Spleen (tissue), 11 donors: ENCODE data around the gene IGSF21. TPM values are rescaled to one million over a fixed set of nuclear protein-coding genes. Genes with fewer than 3 reads are reported as not detected.

ENCODE experiments used
- DNase-seq: peaks from one replicate; pipeline ENCODE4 v3.0.0-alpha.2; 2020
- H3K27ac ChIP-seq, 8 donors: fragments of 200-600 bp; sonication (generic) in 7 of 8; 1 replicate in 4 of 8; 2 replicates in 4 of 8; pipeline versions ENCODE4 v1.5.0 to v1.8.0; 2016 to 2021; ENCODE audit warnings: inconsistent platforms in 4 of 8, mild to moderate bottlenecking in 4 of 8, moderate library complexity in 1 of 8
- H3K27me3 ChIP-seq, 7 donors: fragments of 200-600 bp; sonication (generic) in 6 of 7; replicated peaks in 1 of 7; 1 replicate in 4 of 7; 2 replicates in 3 of 7; pipeline versions ENCODE4 v1.5.0 to v1.8.0; 2016 to 2021; ENCODE audit warnings: inconsistent platforms in 3 of 7, mild to moderate bottlenecking in 1 of 7
- H3K36me3 ChIP-seq, 6 donors: fragments of 200-600 bp; sonication (generic) in 5 of 6; 1 replicate in 4 of 6; 2 replicates in 2 of 6; pipeline versions ENCODE4 v1.5.0 to v1.8.0; 2016 to 2021; ENCODE audit warnings: inconsistent platforms in 2 of 6
- H3K4me1 ChIP-seq, 6 donors: fragments of 200-600 bp; sonication (generic) in 5 of 6; 1 replicate in 3 of 6; 2 replicates in 3 of 6; pipeline versions ENCODE4 v1.5.0 to v1.8.0; 2016 to 2021; ENCODE audit warnings: inconsistent platforms in 3 of 6
- H3K4me3 ChIP-seq, 8 donors: fragments of 200-600 bp; sonication (generic) in 7 of 8; 1 replicate in 4 of 8; 2 replicates in 4 of 8; pipeline versions ENCODE4 v1.5.0 to v1.8.0; 2016 to 2021; ENCODE audit warnings: inconsistent platforms in 4 of 8, mild to moderate bottlenecking in 4 of 8, moderate library complexity in 2 of 8
- H3K9me3 ChIP-seq, 8 donors: fragments of 200-600 bp; sonication (generic) in 7 of 8; 1 replicate in 4 of 8; 2 replicates in 4 of 8; pipeline versions ENCODE4 v1.5.0 to v1.8.0; 2016 to 2021; ENCODE audit warnings: inconsistent platforms in 4 of 8
- CTCF ChIP-seq, 11 experiments: fragments of 200-600 bp in 7 of 11; fragments of 450-650 bp in 4 of 11; sonication (generic) in 4 of 11; IDR thresholded peaks in 8 of 11; conservative IDR thresholded peaks in 3 of 11; 1 replicate in 7 of 11; 2 replicates in 4 of 11; pipeline versions ENCODE4 v1.4.0 to v1.8.0; 2016 to 2021; ENCODE audit warnings: antibody characterized with exemption in 11 of 11, inconsistent platforms in 4 of 11, mild to moderate bottlenecking in 1 of 11
- POLR2A ChIP-seq, 3 donors: fragments of 450-650 bp; IDR thresholded peaks; one replicate each; pipeline ENCODE4 v1.5.1; 2017; ENCODE audit warnings: antibody characterized with exemption in 3 of 3, mild to moderate bottlenecking in 1 of 3
- POLR2AphosphoS5 ChIP-seq, 3 donors: sonication (generic); formaldehyde crosslinking; IDR thresholded peaks; one replicate each; pipeline ENCODE4 v1.5.1; 2017; ENCODE audit warnings: antibody characterized with exemption in 3 of 3
- WGBS, 5 donors: extraction: QIAGEN DNeasy Blood & Tissue Kit in 3 of 5; methylation state at CpG; one replicate each; pipeline versions ENCODE4 v1.1.5 to v1.1.7; 2013 to 2018; 5-methylcytosine and 5-hydroxymethylcytosine counted together
- intact Hi-C: fragments of 100-400 bp; cut with DNase I; formaldehyde crosslinking; loops from one replicate; pipeline ENCODE4 v1.15.0; 2023; ENCODE audit warnings: low total_unique reads
- polyA plus RNA-seq, 3 donors: library from polyadenylated mRNA; stranded (reverse); fragments of 200-250 nt; gene quantifications; one replicate each; pipeline ENCODE4 v1.2.1, GENCODE V29; 2013
- total RNA-seq, 7 donors: library from RNA; depleted of rRNA in 3 of 7; stranded (reverse); fragments of >200 nt in 3 of 7; fragmentation: NEBNext Ultra II Directional in 4 of 7; extraction: Animal tissue kit (Norgen Biotek cat#: 25700) in 4 of 7; gene quantifications; one replicate each; pipeline versions ENCODE4 v1.1.0 to v1.2.1, GENCODE V29; 2016 to 2021
- donor health status: healthy with polysubstance abuse.
- donor health status: DM: no; HTN: no; CAD: no; lungs with moderate emphysema.
- donor health status: DM: no; HTN: no; CAD: no.
- donor health status: Bipolar disorder and iron deficiency.
- donor health status: healthy.
- donor health status: DM: no; HTN: no; CAD: no.
- donor health status: DM: yes; HTN: yes; CAD: no.

Gene IGSF21
- total and polyA plus RNA-seq, 10 donors: 1.6 to 35.0 (median 20.6) TPM

GRCh38 chr1:18112611-18113010 lies 5.0 kb downstream of the IGSF21 start:
- TF ChIP-seq POLR2AphosphoS5 (IDR thresholded peaks at IDR 0.05) (no peak), POLR2A (IDR thresholded peaks at IDR 0.05) (no peak), CTCF (IDR thresholded peaks at IDR 0.05 in 8 of 11, conservative IDR thresholded peaks at IDR 0.05 in 3 of 11) (no peak)
- intact Hi-C loops: no loop called here
- Histone ChIP-seq H3K4me1 (peaks cover 5 to 26% (median 17%) of the 10 kb centered on the region in 6 donors), H3K36me3 (no peaks in the 10 kb centered on the region), H3K4me3 (no peak overlapping the region), H3K27ac (no peak overlapping the region), H3K9me3 (no peaks in the 10 kb centered on the region), H3K27me3 (peaks cover 8 to 99% (median 43%) of the 10 kb centered on the region in 7 donors)
- WGBS, 5 donors: 85 to 94% (median 90%) methylated on average over 3 of the region's 3 CpGs
- DNase-seq: no peak

GRCh38 chr1:18114726-18115410 lies 7.3 kb downstream of the IGSF21 start:
- no peaks in the 10 kb centered on the region for H3K36me3 ChIP-seq
- no peaks in the 10 kb centered on the region for H3K9me3 ChIP-seq
- peaks cover 8 to 91% (median 22%) of the 10 kb centered on the region in 7 donors for H3K27me3 ChIP-seq
- no peak overlapping the region for H3K4me3 ChIP-seq
- H3K4me1 ChIP-seq: peaks cover 5 to 20% (median 14%) of the 10 kb centered on the region in 6 donors
- no peak for DNase-seq
- no peak overlapping the region for H3K27ac ChIP-seq
- TF ChIP-seq POLR2AphosphoS5 (IDR thresholded peaks at IDR 0.05) (no peak), POLR2A (IDR thresholded peaks at IDR 0.05) (no peak), CTCF (IDR thresholded peaks at IDR 0.05 in 8 of 11, conservative IDR thresholded peaks at IDR 0.05 in 3 of 11) (no peak)
- 67 to 90% (median 74%) methylated on average over 3 of the region's 3 CpGs for WGBS, 5 donors
- intact Hi-C loops: no loop called here

- H3K27ac ChIP-seq: no peak overlapping the region
- no peak for TF ChIP-seq CTCF (IDR thresholded peaks at IDR 0.05 in 8 of 11, conservative IDR thresholded peaks at IDR 0.05 in 3 of 11)
- DNase-seq: no peak
- peaks cover 0 to 2% (median 0%) of the 10 kb centered on the region in 6 donors for H3K4me1 ChIP-seq
- H3K27me3 ChIP-seq: peaks cover 0 to 91% (median 11%) of the 10 kb centered on the region in 7 donors
- H3K9me3 ChIP-seq: no peaks in the 10 kb centered on the region
- no peak overlapping the region for H3K4me3 ChIP-seq
- WGBS, 5 donors: 81 to 96% (median 90%) methylated on average over 1 of the region's 1 CpG
- H3K36me3 ChIP-seq: no peaks in the 10 kb centered on the region
- intact Hi-C loops: no loop called here
Measured at GRCh38 chr1:18116777-18117176, 9.2 kb downstream of the IGSF21 start.

GRCh38 chr1:18118078-18118477 lies 10.5 kb downstream of the IGSF21 start:
- peaks cover 0 to 85% (median 8%) of the 10 kb centered on the region in 7 donors for H3K27me3 ChIP-seq
- no peaks in the 10 kb centered on the region for H3K36me3 ChIP-seq
- peak overlapping the region in 3 of 8 donors; percentile 12 to 33 (median 24) for H3K27ac ChIP-seq
- DNase-seq: no peak
- 13 to 24% (median 20%) methylated on average over 13 of the region's 13 CpGs for WGBS, 5 donors
- no peaks in the 10 kb centered on the region for H3K9me3 ChIP-seq
- no peak overlapping the region for H3K4me3 ChIP-seq
- intact Hi-C loops: no loop called here
- no peaks in the 10 kb centered on the region for H3K4me1 ChIP-seq
- TF ChIP-seq CTCF (IDR thresholded peaks at IDR 0.05 in 8 of 11, conservative IDR thresholded peaks at IDR 0.05 in 3 of 11): no peak
- no peak for TF ChIP-seq POLR2AphosphoS5 (IDR thresholded peaks at IDR 0.05)
- no peak for TF ChIP-seq POLR2A (IDR thresholded peaks at IDR 0.05)
